ENCODE data around the gene SHE.

The SHE gene

GRCh38 chr1:154446789-154447188 lies 55.4 kb downstream of the SHE start:
- no peak for DNase-seq (ENCODE audit: low read depth)

- peak; percentile 82 for DNase-seq (ENCODE audit: low read depth)
These were observed 55.9 kb downstream of the SHE start for GRCh38 chr1:154446292-154446691.

GRCh38 chr1:154445040-154445472 lies 57.2 kb downstream of the SHE start:
- DNase-seq (ENCODE audit: low read depth) = no peak

- no peak for DNase-seq (ENCODE audit: low read depth)
These were observed 58.8 kb downstream of the SHE start for GRCh38 chr1:154443274-154444013.

- no peak for DNase-seq (ENCODE audit: low read depth)
These were observed 60.0 kb downstream of the SHE start for GRCh38 chr1:154442006-154442740.

- DNase-seq (ENCODE audit: low read depth) = no peak
These were observed 60.8 kb downstream of the SHE start for GRCh38 chr1:154441241-154441888.

GRCh38 chr1:154440036-154440804 lies 62.0 kb downstream of the SHE start:
- no peak for DNase-seq (ENCODE audit: low read depth)

- no peak for DNase-seq (ENCODE audit: low read depth)
These were observed 65.8 kb downstream of the SHE start for GRCh38 chr1:154436433-154436832.

- no peak for DNase-seq (ENCODE audit: low read depth)
These were observed 66.5 kb downstream of the SHE start for GRCh38 chr1:154435599-154436200.

GRCh38 chr1:154434346-154435085 lies 67.7 kb downstream of the SHE start:
- peak; percentile 69 for DNase-seq (ENCODE audit: low read depth)

- no peak for DNase-seq (ENCODE audit: low read depth)
These were observed 68.9 kb downstream of the SHE start for GRCh38 chr1:154433161-154433764.

GRCh38 chr1:154431586-154432373 lies 70.4 kb downstream of the SHE start:
- DNase-seq (ENCODE audit: low read depth) = peak; percentile 95

GRCh38 chr1:154430903-154431302 lies 71.3 kb downstream of the SHE start:
- DNase-seq (ENCODE audit: low read depth) = no peak

- DNase-seq (ENCODE audit: low read depth) = no peak
These were observed 72.2 kb downstream of the SHE start for GRCh38 chr1:154429841-154430611.

Data from stromal cell of bone marrow (primary cell).